ENCODE results near the gene NTRK2.

Gene NTRK2

GRCh38 chr9:84998639-84999038 lies 329.1 kb downstream of the NTRK2 start (continued):
- TF ChIP-seq ZBTB8A (tag by site-specific recombination; IDR thresholded peaks at IDR 0.05): no peak
- no peak for TF ChIP-seq KLF10 (tag by site-specific recombination; IDR thresholded peaks at IDR 0.05)
- TF ChIP-seq ZBTB21 (tag by site-specific recombination; IDR thresholded peaks at IDR 0.05): peak; percentile 74
- TF ChIP-seq ZNF140 (tag by site-specific recombination; IDR thresholded peaks at IDR 0.05): no peak
- TF ChIP-seq ZNF202 (tag by site-specific recombination; IDR thresholded peaks at IDR 0.05; ENCODE audit: borderline replicate concordance): no peak
- TF ChIP-seq ZNF404 (tag by site-specific recombination; IDR thresholded peaks at IDR 0.05): no peak
- 0 out of 2 replicates have a peak, but pooled peaks have one; percentile 14 for TF ChIP-seq ZNF366 (tag by site-specific recombination; conservative IDR thresholded peaks at IDR 0.05)
- TF ChIP-seq ZNF214 (tag by site-specific recombination; IDR thresholded peaks at IDR 0.05; ENCODE audit: borderline replicate concordance): no peak
- no peak for TF ChIP-seq ZNF677 (tag by site-specific recombination; IDR thresholded peaks at IDR 0.05)
- TF ChIP-seq, protein P1, sequence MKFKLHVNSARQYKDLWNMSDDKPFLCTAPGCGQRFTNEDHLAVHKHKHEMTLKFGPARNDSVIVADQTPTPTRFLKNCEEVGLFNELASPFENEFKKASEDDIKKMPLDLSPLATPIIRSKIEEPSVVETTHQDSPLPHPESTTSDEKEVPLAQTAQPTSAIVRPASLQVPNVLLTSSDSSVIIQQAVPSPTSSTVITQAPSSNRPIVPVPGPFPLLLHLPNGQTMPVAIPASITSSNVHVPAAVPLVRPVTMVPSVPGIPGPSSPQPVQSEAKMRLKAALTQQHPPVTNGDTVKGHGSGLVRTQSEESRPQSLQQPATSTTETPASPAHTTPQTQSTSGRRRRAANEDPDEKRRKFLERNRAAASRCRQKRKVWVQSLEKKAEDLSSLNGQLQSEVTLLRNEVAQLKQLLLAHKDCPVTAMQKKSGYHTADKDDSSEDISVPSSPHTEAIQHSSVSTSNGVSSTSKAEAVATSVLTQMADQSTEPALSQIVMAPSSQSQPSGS (tag by site-specific recombination; IDR thresholded peaks at IDR 0.05; ENCODE audit: low read depth): peak; percentile 42; the same call in 1 of the 2 replicates
- peak; percentile 86 for TF ChIP-seq ZNF629 (tag by site-specific recombination; IDR thresholded peaks at IDR 0.05)
- no peak for TF ChIP-seq SALL2 (tag by site-specific recombination; IDR thresholded peaks at IDR 0.05; ENCODE audit: borderline replicate concordance)
- TF ChIP-seq ZNF510 (tag by site-specific recombination; IDR thresholded peaks at IDR 0.05; ENCODE audit: insufficient replicate concordance): no peak
- TF ChIP-seq ZBTB20 (tag by site-specific recombination; IDR thresholded peaks at IDR 0.05): no peak
- TF ChIP-seq, protein P2, sequence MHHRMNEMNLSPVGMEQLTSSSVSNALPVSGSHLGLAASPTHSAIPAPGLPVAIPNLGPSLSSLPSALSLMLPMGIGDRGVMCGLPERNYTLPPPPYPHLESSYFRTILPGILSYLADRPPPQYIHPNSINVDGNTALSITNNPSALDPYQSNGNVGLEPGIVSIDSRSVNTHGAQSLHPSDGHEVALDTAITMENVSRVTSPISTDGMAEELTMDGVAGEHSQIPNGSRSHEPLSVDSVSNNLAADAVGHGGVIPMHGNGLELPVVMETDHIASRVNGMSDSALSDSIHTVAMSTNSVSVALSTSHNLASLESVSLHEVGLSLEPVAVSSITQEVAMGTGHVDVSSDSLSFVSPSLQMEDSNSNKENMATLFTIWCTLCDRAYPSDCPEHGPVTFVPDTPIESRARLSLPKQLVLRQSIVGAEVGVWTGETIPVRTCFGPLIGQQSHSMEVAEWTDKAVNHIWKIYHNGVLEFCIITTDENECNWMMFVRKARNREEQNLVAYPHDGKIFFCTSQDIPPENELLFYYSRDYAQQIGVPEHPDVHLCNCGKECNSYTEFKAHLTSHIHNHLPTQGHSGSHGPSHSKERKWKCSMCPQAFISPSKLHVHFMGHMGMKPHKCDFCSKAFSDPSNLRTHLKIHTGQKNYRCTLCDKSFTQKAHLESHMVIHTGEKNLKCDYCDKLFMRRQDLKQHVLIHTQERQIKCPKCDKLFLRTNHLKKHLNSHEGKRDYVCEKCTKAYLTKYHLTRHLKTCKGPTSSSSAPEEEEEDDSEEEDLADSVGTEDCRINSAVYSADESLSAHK (tag by site-specific recombination; IDR thresholded peaks at IDR 0.05): no peak
- TF ChIP-seq ZNF747 (tag by site-specific recombination; IDR thresholded peaks at IDR 0.05): no peak
- TF ChIP-seq ZNF354C (tag by site-specific recombination; IDR thresholded peaks at IDR 0.05; ENCODE audit: borderline replicate concordance, low read depth): no peak
- TF ChIP-seq, protein P3, sequence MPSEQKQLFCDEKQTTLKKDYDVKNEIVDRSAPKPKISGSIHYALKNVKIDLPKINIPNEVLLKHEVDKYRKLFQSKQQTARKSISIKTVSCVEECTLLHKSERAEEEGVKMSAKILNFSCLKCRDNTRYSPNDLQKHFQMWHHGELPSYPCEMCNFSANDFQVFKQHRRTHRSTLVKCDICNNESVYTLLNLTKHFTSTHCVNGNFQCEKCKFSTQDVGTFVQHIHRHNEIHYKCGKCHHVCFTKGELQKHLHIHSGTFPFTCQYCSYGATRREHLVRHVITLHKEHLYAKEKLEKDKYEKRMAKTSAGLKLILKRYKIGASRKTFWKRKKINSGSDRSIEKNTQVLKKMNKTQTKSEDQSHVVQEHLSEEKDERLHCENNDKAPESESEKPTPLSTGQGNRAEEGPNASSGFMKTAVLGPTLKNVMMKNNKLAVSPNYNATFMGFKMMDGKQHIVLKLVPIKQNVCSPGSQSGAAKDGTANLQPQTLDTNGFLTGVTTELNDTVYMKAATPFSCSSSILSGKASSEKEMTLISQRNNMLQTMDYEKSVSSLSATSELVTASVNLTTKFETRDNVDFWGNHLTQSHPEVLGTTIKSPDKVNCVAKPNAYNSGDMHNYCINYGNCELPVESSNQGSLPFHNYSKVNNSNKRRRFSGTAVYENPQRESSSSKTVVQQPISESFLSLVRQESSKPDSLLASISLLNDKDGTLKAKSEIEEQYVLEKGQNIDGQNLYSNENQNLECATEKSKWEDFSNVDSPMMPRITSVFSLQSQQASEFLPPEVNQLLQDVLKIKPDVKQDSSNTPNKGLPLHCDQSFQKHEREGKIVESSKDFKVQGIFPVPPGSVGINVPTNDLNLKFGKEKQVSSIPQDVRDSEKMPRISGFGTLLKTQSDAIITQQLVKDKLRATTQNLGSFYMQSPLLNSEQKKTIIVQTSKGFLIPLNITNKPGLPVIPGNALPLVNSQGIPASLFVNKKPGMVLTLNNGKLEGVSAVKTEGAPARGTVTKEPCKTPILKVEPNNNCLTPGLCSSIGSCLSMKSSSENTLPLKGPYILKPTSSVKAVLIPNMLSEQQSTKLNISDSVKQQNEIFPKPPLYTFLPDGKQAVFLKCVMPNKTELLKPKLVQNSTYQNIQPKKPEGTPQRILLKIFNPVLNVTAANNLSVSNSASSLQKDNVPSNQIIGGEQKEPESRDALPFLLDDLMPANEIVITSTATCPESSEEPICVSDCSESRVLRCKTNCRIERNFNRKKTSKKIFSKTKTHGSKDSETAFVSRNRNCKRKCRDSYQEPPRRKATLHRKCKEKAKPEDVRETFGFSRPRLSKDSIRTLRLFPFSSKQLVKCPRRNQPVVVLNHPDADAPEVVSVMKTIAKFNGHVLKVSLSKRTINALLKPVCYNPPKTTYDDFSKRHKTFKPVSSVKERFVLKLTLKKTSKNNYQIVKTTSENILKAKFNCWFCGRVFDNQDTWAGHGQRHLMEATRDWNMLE (tag by site-specific recombination; conservative IDR thresholded peaks at IDR 0.05; ENCODE audit: low read depth): no peak
- TF ChIP-seq ZNF175 (tag by site-specific recombination; IDR thresholded peaks at IDR 0.05): no peak
- no peak for TF ChIP-seq MEIS1 (CRISPR knock-in tag; IDR thresholded peaks at IDR 0.05; ENCODE audit: borderline replicate concordance)

Measured in HEK293 (cell line).